ENCODE results near the gene FGGY.

GRCh38 chr1:59505596-59506028 lies 208.7 kb downstream of the FGGY start:
- TF ChIP-seq CTCF (IDR thresholded peaks at IDR 0.05), result no peak
- TF ChIP-seq POLR2A (IDR thresholded peaks at IDR 0.05; ENCODE audit: low read depth), result no peak

Measured in esophagus muscularis mucosa (tissue), 3 donors.